OCI-LY3 (cell line): ENCODE data around the gene IMPG2.

Source experiments
- EZH2phosphoT487 ChIP-seq: fragments of 200-600 bp; shearing (Covaris generic); IDR thresholded peaks from 2 replicates; pipeline ENCODE4 v1.6.1; 2018; ENCODE audit warnings: antibody characterized with exemption, mixed run types, low read depth
- TF ChIP-seq, protein P1 (sequence below): fragments of 200-600, 300-600 bp; sonication (generic); IDR thresholded peaks from 2 replicates; pipeline ENCODE4 v1.5.1; 2014; ENCODE audit warnings: antibody characterized with exemption, low read length, low read depth

DNA sequence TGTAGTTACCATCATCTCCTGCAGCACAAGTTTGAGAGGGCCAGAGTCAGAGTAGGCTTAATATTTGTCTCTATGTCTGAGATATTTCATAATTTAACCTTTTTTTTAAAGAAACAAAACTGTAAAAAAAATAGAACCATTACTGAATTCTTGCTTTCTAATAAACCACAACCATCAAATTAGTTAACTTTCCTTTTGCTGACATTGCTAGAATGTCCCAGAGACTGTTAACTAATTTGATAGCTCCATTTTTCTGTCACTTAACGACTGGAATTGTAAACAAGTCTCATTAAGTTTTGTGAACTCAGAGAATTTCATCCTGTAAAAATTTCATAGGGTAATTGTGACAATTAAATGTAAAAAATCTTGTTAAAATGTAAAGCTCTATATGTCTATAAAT lies 35.6 kb downstream of the IMPG2 start:
- TF ChIP-seq EZH2phosphoT487 = no peak
- TF ChIP-seq, protein P1, sequence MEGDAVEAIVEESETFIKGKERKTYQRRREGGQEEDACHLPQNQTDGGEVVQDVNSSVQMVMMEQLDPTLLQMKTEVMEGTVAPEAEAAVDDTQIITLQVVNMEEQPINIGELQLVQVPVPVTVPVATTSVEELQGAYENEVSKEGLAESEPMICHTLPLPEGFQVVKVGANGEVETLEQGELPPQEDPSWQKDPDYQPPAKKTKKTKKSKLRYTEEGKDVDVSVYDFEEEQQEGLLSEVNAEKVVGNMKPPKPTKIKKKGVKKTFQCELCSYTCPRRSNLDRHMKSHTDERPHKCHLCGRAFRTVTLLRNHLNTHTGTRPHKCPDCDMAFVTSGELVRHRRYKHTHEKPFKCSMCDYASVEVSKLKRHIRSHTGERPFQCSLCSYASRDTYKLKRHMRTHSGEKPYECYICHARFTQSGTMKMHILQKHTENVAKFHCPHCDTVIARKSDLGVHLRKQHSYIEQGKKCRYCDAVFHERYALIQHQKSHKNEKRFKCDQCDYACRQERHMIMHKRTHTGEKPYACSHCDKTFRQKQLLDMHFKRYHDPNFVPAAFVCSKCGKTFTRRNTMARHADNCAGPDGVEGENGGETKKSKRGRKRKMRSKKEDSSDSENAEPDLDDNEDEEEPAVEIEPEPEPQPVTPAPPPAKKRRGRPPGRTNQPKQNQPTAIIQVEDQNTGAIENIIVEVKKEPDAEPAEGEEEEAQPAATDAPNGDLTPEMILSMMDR = no peak
